PC-3 (cell line): ENCODE results near the gene RYK. TPM values are rescaled to one million over a fixed set of nuclear protein-coding genes. Genes with fewer than 3 reads are reported as not detected.
"Not testable (repeated sequence)": the region's sequence is repeated elsewhere in the genome, so short reads cannot be mapped to it uniquely, and the experiment has no call there.

Experiments
- ATAC-seq: fragments of 200-7000 bp; cut with Tn5 transposase; 2 replicates; pipeline ENCODE4 v1.9.1; 2020; ENCODE audit warnings: mild to moderate bottlenecking, moderate library complexity
- BruUV-seq: library from RNA; stranded (reverse); fragments of 400-500 nt; replicated peaks from 2 replicates; lab custom pipeline; 2021; lab: Mats Ljungman, UMichigan
- CTCF ChIA-PET: fragments of 300-600 bp; sonication (Branson Sonifier 250); formaldehyde crosslinking; loops from one replicate; lab custom pipeline; 2022; ENCODE audit warnings: antibody characterized with exemption; lab: Charles Lee
- POLR2A ChIA-PET: fragments of 300-600 bp; sonication (Branson Sonifier 250); formaldehyde crosslinking; loops from one replicate; lab custom pipeline; 2022; ENCODE audit warnings: antibody characterized with exemption; ENCODE audit not compliant: unreplicated experiment; lab: Charles Lee
- DNase-seq: peaks from one replicate; pipeline ENCODE4 v3.0.0-alpha.2; 2015
- H2AFZ ChIP-seq: fragments of 300-600 bp; sonication (generic); 2 replicates; pipeline ENCODE4 v1.6.0; 2016; ENCODE audit warnings: antibody characterized with exemption, low read length
- H3F3A ChIP-seq: fragments of 300-600 bp; sonication (generic); one replicate; pipeline ENCODE4 v1.6.0; 2017; ENCODE audit warnings: antibody characterized with exemption, low read length, control low read depth, mild to moderate bottlenecking; ENCODE audit not compliant: unreplicated experiment
- H3K27ac ChIP-seq: fragments of 300-600 bp; sonication (generic); 2 replicates; pipeline ENCODE4 v1.5.1; 2016; ENCODE audit warnings: mild to moderate bottlenecking, low read length
- H3K27me3 ChIP-seq: fragments of 300-600 bp; sonication (generic); 2 replicates; pipeline ENCODE4 v1.6.1; 2016; ENCODE audit warnings: low read length, mixed read lengths
- H3K36me3 ChIP-seq: fragments of 300-600 bp; sonication (generic); 2 replicates; pipeline ENCODE4 v1.6.1; 2016; ENCODE audit warnings: low read depth, mixed run types, low read length, mixed read lengths
- H3K4me1 ChIP-seq: fragments of 300-600 bp; sonication (generic); 2 replicates; pipeline ENCODE4 v1.5.1; 2016; ENCODE audit warnings: low read length; ENCODE audit not compliant: insufficient read depth
- H3K4me2 ChIP-seq: fragments of 300-600 bp; sonication (generic); 2 replicates; pipeline ENCODE4 v1.6.0; 2016; ENCODE audit warnings: low read length
- H3K4me3 ChIP-seq: fragments of 300-600 bp; sonication (generic); 2 replicates; pipeline ENCODE4 v1.5.1; 2016; ENCODE audit warnings: mild to moderate bottlenecking, low read length, mixed read lengths
- H3K79me2 ChIP-seq: fragments of 300-600 bp; sonication (generic); 2 replicates; pipeline ENCODE4 v1.6.1; 2017; ENCODE audit warnings: low read length, mixed read lengths
- H3K9ac ChIP-seq: fragments of 300-600 bp; sonication (generic); 2 replicates; pipeline ENCODE4 v1.6.0; 2016; ENCODE audit warnings: mild to moderate bottlenecking, low read length
- H3K9me2 ChIP-seq: fragments of 300-600 bp; sonication (generic); replicated peaks from 2 replicates; pipeline ENCODE4 v1.6.1; 2016; ENCODE audit warnings: mixed run types, low read length, mixed read lengths
- H3K9me3 ChIP-seq: fragments of 300-600 bp; sonication (generic); 2 replicates; pipeline ENCODE4 v1.6.1; 2016; ENCODE audit warnings: low read length, mixed read lengths
- H4K20me1 ChIP-seq: fragments of 300-600 bp; sonication (generic); 2 replicates; pipeline ENCODE4 v1.6.1; 2016; ENCODE audit warnings: low read length, mixed read lengths
- CTCF ChIP-seq: fragments of 300-600 bp; sonication (generic); conservative IDR thresholded peaks from 2 replicates; pipeline ENCODE4 v1.5.1; 2017; ENCODE audit warnings: antibody characterized with exemption, low read depth, mild to moderate bottlenecking, low read length
- EZH2 ChIP-seq: fragments of 300-600 bp; sonication (generic); IDR thresholded peaks from one replicate; pipeline ENCODE4 v1.6.1; 2017; ENCODE audit warnings: antibody characterized with exemption, mild to moderate bottlenecking, low read length; ENCODE audit not compliant: unreplicated experiment
- EZH2phosphoT487 ChIP-seq: fragments of 300-600 bp; sonication (generic); IDR thresholded peaks from 2 replicates; pipeline ENCODE4 v1.6.1; 2018; ENCODE audit warnings: mild to moderate bottlenecking, antibody characterized with exemption, low read length, borderline replicate concordance
- intact Hi-C: fragments of 100-400 bp; cut with micrococcal nuclease; formaldehyde crosslinking; loops from 2 replicates; pipeline ENCODE4 v1.9.0; 2023
- total RNA-seq: library from RNA; depleted of rRNA; stranded (reverse); fragments of >200 nt; gene quantifications from 2 replicates; pipeline ENCODE4 v1.2.3, GENCODE V29; 2014

Gene RYK
- total RNA-seq, 1 experiment from 2014 or later = 47.2 TPM

GRCh38 chr3:134229038-134229437, 21.6 kb downstream of the RYK start:
- H3K79me2 ChIP-seq = peaks cover 95% of the 10 kb centered on the region
- no peaks in the 10 kb centered on the region for H3K9me3 ChIP-seq
- ChIA-PET POLR2A (no interaction called here), CTCF (no interaction called here)
- H3K9ac ChIP-seq = no peak overlapping the region
- H3K9me2 ChIP-seq = no peaks in the 10 kb centered on the region
- no peak overlapping the region for H3K4me2 ChIP-seq
- H3K4me3 ChIP-seq = no peak overlapping the region
- no peak overlapping the region for H2AFZ ChIP-seq
- no peak for ATAC-seq
- no peaks in the 10 kb centered on the region for H3K4me1 ChIP-seq
- intact Hi-C loops = no loop called here
- H3K36me3 ChIP-seq = 0 out of 2 replicates have a peak, but pooled peaks cover 4% of the 10 kb centered on the region
- TF ChIP-seq EZH2 = no peak
- no peak for TF ChIP-seq CTCF
- no peak for TF ChIP-seq EZH2phosphoT487
- no peak overlapping the region for H3K27ac ChIP-seq
- peaks cover 10% of the 10 kb centered on the region; the same call in 1 of the 2 replicates for H4K20me1 ChIP-seq
- no TSS peak for BruUV-seq
- no peaks in the 10 kb centered on the region for H3F3A ChIP-seq
- no peak for DNase-seq
- H3K27me3 ChIP-seq = no peaks in the 10 kb centered on the region

GRCh38 chr3:134228479-134228878, 22.2 kb downstream of the RYK start:
- 0 out of 2 replicates have a peak, but pooled peaks cover 4% of the 10 kb centered on the region for H3K36me3 ChIP-seq
- no peak overlapping the region for H3K9ac ChIP-seq
- H3K4me3 ChIP-seq = no peak overlapping the region
- no peak overlapping the region for H3K27ac ChIP-seq
- H4K20me1 ChIP-seq = peaks cover 10% of the 10 kb centered on the region; the same call in 1 of the 2 replicates
- no peaks in the 10 kb centered on the region for H3K9me2 ChIP-seq
- no peaks in the 10 kb centered on the region for H3K4me1 ChIP-seq
- no peaks in the 10 kb centered on the region for H3K9me3 ChIP-seq
- no peaks in the 10 kb centered on the region for H3F3A ChIP-seq
- H2AFZ ChIP-seq = no peak overlapping the region
- intact Hi-C loops = no loop called here
- ChIA-PET CTCF (no interaction called here), POLR2A (no interaction called here)
- no peak overlapping the region for H3K4me2 ChIP-seq
- no peak for TF ChIP-seq CTCF
- TF ChIP-seq EZH2 = no peak
- TF ChIP-seq EZH2phosphoT487 = no peak
- no peaks in the 10 kb centered on the region for H3K27me3 ChIP-seq
- peaks cover 95% of the 10 kb centered on the region for H3K79me2 ChIP-seq
- no peak for DNase-seq
- no peak for ATAC-seq
- BruUV-seq = no TSS peak

GRCh38 chr3:134228035-134228434, 22.6 kb downstream of the RYK start:
- H3K4me3 ChIP-seq = no peak overlapping the region
- peaks cover 10% of the 10 kb centered on the region; the same call in 1 of the 2 replicates for H4K20me1 ChIP-seq
- H2AFZ ChIP-seq = no peak overlapping the region
- intact Hi-C loops = no loop called here
- BruUV-seq = no TSS peak
- H3K9me2 ChIP-seq = no peaks in the 10 kb centered on the region
- no peaks in the 10 kb centered on the region for H3F3A ChIP-seq
- H3K4me1 ChIP-seq = no peaks in the 10 kb centered on the region
- peaks cover 94% of the 10 kb centered on the region for H3K79me2 ChIP-seq
- ChIA-PET CTCF (no interaction called here), POLR2A (no interaction called here)
- H3K4me2 ChIP-seq = no peak overlapping the region
- no peak for DNase-seq
- H3K36me3 ChIP-seq = 0 out of 2 replicates have a peak, but pooled peaks cover 4% of the 10 kb centered on the region
- no peaks in the 10 kb centered on the region for H3K27me3 ChIP-seq
- H3K9ac ChIP-seq = no peak overlapping the region
- H3K27ac ChIP-seq = no peak overlapping the region
- TF ChIP-seq CTCF (no peak), EZH2 (no peak), EZH2phosphoT487 (no peak)
- no peak for ATAC-seq
- no peaks in the 10 kb centered on the region for H3K9me3 ChIP-seq

- intact Hi-C loops, H3K4me3 ChIP-seq, DNase-seq, H3K4me1 ChIP-seq, ATAC-seq, H3K9me2 ChIP-seq, H3K36me3 ChIP-seq, BruUV-seq, H3K4me2 ChIP-seq, H3K9me3 ChIP-seq, H3K9ac ChIP-seq, H3K27ac ChIP-seq, H2AFZ ChIP-seq, H3F3A ChIP-seq, H3K27me3 ChIP-seq, CTCF ChIA-PET, H4K20me1 ChIP-seq: not testable (repeated sequence)
- H3K79me2 ChIP-seq = peaks cover 75% of the 10 kb centered on the region
- POLR2A ChIA-PET = interaction anchor here (0.6 kb wide), 1 partner anchor 262 kb away, joined by 3 read pairs; no protein-coding TSS in a partner anchor
Measured at GRCh38 chr3:134224796-134225156, 25.9 kb downstream of the RYK start.
